GM18498 (cell line): ENCODE data around the gene BCS1L.

Experiments used
- ATAC-seq: cut with Tn5 transposase; IDR thresholded peaks from one replicate; pipeline ENCODE4 v1.9.1; 2021; ENCODE audit warnings: mild to moderate bottlenecking, moderate library complexity; ENCODE audit not compliant: unreplicated experiment

BCS1L gene, protein sequence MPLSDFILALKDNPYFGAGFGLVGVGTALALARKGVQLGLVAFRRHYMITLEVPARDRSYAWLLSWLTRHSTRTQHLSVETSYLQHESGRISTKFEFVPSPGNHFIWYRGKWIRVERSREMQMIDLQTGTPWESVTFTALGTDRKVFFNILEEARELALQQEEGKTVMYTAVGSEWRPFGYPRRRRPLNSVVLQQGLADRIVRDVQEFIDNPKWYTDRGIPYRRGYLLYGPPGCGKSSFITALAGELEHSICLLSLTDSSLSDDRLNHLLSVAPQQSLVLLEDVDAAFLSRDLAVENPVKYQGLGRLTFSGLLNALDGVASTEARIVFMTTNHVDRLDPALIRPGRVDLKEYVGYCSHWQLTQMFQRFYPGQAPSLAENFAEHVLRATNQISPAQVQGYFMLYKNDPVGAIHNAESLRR

DNA sequence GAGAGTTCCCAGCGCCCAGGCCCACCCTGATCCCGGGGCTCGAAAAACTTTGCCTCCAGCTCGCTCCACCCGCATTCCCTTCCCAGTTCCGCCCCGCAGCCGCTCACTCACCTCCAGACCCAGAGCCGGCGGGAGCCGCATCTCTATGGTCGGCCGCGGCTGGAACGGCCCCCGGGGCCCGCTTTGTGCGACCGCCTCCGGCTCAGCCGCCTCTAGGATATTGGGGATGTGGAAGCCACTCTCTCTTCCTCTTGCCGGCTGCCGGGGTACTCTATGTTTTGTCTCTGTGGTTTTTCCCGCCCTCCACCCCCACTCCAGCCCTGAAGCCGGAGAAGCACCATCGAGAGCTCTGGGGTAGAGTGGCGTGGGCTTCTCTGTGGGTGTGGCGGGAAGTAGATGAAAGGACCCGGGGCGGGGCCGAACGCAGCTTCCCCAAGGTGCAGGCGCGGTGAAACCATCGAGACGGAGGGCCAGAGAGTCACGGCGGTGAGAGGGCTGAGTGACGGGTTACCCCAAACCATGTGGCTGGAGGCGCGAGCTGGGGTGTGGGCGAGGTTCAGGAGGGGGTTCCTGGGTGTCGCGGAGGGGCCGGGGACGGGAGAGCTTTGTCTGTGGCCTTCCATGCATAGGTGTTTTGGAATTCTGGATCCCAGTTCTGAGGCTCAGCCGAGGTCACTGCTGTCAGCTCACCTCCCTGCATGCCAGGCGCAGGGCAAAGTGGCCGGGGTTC is at the start of gene BCS1L, which contains the start of gene ZNF142:
TSS of gene BCS1L (plus strand) at position 426 of the 730 bp plus-strand sequence. CDS start 1,305 bp downstream, outside the sequence.
TSS of gene ZNF142 (minus strand) at position 366 of the 730 bp plus-strand sequence. CDS start 3,194 bp downstream, outside the sequence.
- peak; percentile 92 for ATAC-seq

DNA sequence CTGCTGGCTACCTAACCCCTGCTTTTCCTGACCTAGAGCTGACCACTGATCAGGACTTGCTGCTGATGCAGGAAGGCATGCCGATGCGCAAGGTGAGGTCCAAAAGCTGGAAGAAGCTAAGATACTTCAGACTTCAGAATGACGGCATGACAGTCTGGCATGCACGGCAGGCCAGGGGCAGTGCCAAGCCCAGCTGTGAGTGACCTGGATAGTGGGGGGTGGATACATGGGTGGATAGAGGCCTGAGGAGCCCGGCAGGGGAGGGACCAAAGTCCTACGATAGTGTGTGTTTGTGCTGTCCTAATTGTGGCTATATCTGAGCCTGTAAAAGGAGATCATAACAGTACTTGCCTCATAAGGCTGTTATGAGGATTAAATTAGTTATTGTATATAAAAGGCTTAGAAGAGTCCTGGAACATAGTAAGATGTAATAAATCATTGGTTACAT is 43.6 kb upstream of the BCS1L start:
- ATAC-seq = no peak

DNA sequence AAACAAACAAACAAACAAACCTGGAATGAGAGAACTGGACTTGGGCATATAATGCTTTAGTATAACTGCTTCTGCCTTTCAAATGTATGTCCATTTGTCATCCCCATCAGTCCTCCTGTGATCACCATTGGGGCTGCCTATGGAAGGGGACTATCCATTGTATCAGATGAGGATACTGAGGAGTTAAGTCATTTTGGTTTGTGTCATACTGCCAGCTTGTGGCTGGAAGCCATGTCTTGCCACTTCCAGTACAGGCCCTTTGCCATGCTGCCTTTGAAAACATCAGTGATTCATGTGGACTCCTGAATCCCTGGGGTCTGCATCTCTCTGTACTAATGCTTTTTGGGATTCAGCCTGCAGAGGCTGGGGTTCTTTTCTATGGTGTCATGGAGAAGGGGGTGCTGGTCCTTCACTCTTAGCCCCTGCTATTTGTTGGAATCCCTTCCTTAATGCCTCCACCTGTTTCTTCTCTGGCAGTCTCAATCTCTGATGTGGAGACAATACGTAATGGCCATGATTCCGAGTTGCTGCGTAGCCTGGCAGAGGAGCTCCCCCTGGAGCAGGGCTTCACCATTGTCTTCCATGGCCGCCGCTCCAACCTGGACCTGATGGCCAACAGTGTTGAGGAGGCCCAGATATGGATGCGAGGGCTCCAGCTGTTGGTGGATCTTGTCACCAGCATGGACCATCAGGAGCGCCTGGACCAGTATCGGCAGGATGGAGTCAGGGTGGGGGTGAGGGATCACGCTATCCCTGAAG is 41.2 kb upstream of the BCS1L start:
- no peak for ATAC-seq

DNA sequence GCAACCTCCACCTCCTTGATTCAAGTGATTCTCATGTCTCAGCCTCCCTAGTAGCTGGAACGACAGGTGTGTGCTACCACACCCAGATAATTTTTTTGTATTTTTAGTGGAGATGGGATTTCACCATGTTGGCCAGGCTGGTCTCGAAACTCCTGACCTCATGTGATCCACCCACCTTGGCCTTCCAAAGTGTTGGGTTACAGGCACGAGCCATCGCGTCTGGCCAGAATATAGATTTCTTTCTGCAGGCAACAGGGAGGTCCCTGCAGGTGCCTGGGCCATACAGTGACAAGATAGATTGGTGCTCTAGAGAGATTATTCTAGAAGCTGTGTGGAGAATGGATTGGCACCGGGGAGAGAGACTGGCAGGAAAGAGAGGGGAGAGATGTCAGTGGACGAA is 38.5 kb upstream of the BCS1L start:
- no peak for ATAC-seq

DNA sequence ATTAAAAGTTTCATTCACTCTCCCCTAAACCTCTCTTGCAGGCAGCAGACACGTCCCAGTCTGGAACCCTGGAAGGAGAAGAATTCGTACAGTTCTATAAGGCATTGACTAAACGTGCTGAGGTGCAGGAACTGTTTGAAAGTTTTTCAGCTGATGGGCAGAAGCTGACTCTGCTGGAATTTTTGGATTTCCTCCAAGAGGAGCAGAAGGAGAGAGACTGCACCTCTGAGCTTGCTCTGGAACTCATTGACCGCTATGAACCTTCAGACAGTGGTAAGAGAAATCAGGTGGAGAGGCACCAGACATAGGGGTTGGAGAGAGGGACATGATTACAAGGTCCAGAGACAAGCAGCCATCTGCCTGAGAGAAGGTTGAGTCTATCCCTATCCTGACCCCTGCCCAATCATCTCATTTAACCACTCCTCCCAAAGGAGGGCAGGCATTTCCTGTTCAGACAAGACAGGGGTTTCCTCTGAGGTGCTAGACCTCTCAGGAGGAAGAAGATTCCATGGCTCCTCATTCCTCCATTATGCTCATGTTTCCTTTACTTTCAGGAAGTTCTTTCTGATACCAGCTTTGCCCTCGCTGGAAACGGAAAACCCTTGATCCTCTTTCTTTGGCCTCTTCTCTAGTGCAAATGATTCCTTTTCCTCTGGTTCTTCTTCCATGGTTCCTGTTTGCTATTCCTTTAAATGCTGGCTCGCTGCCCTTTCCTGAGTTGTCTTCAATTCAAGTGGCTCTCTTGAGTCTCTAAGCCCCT is 36.7 kb upstream of the BCS1L start:
- no peak for ATAC-seq

DNA sequence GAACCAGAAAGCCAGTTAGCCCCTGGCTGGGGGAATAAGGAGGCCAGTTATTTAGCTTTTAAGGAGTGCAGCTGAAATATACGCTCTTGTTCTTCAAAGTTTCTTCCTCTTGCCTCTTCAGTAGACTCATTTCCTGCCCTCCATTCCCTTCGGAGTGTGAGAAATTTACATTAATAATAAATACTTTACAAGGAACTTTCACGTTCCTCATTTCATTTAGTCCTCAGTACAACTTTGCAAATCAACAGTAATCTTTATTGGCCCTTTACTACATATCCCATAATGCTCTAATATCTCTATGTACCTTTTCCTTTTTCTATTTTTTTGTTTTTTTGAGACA is 36.1 kb upstream of the BCS1L start:
- ATAC-seq = no peak

DNA sequence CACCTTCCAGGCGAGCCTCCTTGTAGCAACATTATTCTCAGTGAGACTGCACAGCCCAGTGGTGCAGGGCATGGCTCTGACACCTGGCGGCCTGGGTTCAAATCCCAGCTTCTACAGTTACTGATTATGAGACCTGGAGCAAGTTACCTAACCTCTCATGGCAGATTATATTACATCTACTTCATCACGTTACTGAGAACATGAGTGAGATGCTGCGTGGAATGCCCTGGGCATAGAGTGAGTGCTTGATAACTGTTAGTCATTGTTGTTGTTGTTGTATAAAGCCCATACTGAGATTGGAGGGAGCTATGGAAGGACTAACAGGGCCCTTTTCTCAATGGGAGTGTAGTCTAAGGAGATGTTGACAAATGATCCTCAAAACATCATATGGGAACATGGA is 33.1 kb upstream of the BCS1L start:
- no peak for ATAC-seq

DNA sequence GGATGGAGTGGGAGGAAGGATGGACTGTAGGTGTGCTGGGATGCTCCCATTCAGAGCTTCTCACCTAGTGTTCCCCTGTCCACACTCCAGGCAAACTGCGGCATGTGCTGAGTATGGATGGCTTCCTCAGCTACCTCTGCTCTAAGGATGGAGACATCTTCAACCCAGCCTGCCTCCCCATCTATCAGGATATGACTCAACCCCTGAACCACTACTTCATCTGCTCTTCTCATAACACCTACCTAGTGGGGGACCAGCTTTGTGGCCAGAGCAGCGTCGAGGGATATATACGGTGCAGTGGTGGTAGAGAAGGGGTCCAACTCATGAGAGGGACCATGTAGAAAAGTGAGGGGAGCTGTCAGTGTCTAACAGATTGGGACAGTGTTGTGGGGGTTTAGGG is 31.5 kb upstream of the BCS1L start:
- ATAC-seq = no peak

DNA sequence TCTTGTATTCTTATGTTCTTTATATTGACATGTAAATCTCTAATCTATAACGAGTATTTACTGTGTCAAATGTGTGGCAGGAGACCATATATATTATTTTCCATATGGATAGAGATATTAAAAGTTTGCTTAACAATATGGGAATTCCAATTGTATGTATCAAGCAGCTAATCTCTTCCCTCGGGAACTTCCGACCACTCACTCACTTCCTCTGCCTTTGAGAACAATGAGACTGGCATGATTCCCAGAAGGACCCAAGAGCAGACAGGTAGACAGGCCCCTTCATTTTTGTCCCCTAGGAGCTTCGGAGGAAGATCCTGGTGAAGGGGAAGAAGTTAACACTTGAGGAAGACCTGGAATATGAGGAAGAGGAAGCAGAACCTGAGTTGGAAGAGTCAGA is 27.6 kb upstream of the BCS1L start:
- ATAC-seq = no peak

DNA sequence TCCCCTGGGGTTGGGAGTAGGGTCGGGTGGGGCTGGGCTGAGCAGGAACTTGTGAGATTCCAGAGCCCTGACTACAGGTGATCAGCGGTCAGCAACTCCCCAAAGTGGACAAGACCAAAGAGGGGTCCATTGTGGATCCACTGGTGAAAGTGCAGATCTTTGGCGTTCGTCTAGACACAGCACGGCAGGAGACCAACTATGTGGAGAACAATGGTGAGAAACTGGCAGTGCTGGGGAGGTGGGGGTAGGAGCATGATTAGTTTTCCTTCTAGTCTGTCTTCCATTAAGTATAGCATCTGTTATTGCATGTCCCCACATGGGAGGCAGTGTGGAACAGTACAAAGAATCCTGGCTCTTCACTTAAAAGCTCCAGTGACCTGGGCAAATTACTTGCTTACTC is 23.8 kb upstream of the BCS1L start:
- ATAC-seq = no peak

DNA sequence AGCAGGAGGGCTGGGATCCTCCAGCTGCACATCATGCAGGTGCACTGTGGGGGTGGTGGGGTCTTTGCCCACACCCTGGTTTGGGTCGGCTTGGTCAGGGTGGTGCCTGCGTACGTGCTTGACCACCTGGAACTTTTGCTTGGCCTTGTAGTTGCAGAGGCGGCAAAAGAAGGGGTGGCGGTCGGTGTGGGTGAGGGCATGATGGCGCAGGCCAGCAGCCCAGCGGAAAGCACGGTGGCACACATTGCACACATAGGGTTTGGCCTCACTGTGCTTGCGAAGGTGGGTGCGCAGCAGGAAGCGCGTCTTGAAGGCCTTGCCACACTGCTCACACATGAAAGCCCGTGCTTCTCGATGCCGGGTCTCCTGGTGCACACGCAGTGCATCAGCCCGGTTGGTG is 21.1 kb upstream of the BCS1L start:
- no peak for ATAC-seq

DNA sequence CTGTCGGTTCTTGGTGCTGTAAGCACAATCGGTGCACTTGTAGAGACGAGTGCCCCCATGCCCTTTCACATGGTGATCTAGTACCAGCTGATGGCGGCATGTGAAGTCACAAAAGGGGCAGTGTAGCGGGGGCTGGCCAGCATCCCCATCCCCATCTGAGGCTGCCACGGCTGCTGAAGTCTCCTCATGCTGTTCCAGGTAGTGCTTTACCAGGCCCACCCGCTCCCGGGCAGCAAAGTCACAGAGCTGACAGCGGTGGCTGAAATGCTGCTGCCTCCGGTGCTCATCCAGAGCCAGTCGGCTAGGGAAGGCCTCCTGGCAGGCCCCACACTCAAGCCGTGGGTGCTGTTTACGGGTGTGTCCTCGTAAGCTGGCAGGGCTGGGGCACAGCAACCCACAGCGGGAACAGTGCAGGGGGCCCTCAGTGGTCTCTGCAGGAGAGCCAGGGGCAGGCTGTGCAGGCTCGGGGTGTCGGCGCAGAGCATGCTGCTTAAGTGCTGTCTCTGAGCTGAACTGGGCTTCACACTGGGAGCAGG is 17.3 kb upstream of the BCS1L start:
- ATAC-seq = no peak

DNA sequence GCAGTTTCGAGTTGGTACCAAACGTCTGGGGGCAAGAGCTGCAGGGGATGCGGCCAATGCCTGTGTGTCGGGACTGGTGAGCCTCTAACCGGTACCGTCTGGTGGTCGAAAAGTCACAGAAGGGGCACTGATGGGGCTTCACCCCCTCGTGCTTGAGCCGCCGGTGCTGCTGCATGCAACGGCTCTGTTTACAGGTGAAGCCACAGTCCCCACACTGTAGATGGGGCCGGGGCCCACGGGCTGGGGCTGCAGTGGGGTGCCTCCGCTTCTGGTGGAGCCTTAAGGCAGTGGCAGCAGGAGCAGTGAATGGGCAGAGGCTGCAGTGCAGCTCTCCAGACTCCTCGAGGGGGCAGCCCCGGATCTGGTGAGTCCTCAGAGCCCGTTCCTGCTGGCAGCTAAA is 16.7 kb upstream of the BCS1L start:
- no peak for ATAC-seq

DNA sequence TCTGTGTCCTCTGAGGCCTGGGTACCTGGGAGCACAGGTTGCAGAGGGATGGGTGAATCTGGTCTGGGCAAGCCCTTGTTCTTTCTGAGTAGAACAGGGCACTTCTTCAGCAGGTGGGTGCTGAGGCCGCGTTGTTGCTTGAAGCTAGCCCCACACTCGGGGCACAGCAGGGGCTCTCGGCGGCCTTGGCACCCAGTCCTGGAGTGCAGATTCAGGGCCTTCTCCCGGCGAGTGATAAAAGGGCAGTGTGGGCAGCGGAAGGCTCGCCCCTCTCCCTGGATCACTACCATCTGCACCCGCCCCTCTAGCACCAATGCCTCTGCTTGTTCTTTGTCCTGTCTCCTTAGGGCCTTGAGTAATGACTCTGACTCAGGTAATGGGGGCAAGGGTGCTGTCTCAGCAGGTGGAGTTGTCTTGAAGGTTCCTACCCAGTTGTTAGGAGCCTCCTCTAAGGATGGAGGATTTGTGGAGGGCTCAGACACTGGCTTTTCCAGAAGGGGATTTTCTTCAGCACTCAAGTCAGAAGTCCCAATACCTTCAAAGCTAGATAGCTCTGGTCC is 15.7 kb upstream of the BCS1L start:
- ATAC-seq = no peak

DNA sequence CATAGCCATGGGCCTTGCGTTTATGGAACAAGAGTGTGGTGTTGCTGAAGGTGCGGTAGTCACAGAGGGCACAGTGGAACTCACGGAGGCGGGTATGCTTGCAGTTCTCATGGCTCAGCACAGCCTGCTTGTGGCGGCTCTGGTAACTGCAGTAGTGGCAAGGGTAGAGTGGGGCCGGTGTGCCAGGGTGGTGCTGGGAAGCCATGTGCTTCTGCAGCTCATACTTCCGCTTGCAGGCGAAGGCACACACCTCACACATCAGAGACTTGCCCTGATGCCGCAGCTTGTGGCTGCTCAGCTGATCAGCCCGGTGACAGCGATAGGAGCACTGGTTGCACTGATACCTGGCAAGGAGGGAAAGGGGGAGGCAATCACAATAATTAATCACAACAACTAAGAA is 14.8 kb upstream of the BCS1L start:
- ATAC-seq = no peak

DNA sequence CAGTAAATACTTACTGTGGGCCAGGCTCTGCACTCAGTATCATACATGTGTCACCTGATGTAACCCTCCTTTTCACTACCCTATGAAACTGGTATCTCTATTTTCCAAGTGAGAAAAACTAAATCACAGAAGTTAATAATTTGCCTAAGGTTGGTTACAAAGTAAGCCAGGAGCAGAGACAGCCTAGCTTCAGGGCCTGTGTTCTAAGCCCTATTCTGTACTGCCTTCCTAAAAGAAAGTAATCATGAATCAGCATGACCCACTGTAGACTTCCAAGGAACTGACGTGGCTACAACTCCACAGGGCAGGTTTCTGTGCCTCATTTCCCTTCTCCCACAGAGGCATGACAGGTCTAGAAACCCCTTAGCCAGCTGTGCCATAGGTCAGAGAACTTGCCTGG is 14.4 kb upstream of the BCS1L start:
- ATAC-seq = peak; percentile 54

DNA sequence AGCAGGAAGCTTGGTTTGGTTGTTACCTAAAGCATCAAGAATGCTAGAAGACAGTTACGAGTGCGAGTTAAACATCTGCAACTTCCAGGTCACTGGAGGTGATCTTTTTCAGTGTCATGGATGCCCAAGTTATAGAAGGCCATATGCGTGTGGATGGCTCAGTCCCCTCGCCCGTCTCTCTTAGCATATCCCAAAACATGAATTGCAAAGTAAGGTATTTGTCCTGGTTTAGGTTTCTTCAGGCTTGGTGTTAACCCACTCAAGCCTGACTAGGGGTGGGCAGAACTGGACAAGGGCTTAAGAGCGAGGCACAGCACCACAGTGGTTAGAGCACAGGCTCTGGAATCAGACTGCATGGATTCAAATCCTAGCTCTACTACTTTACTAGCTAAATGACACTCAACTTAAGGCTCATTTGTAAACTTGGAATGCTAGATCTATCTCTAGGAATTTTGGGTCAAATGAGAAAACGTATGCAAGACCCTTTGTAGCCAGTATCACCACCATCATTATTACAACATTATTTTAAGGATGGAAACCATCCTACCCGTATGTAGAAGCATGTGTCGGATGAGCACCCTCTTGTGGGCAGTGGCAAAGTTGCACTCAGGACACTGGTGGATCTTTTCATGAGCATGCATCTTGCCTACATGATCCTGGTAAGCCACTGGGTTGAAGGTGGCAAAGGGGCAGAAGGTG is 11.2 kb upstream of the BCS1L start:
- ATAC-seq = no peak

DNA sequence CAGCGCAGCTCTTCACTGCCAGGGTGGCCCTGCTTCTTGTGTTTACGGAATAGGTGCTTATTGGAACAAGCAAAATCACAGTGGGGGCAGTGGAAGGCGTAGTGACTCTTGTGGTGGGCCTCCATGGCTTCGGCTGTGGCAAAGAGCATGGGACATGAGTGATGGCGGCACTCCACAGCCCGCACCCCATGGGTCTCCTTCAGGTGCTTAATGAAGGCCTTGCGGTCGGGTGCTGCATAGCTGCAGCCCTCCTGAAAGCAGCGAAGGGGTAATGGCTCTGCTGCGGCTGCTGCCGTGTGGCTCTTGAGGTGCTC is 10.7 kb upstream of the BCS1L start:
- ATAC-seq = no peak

DNA sequence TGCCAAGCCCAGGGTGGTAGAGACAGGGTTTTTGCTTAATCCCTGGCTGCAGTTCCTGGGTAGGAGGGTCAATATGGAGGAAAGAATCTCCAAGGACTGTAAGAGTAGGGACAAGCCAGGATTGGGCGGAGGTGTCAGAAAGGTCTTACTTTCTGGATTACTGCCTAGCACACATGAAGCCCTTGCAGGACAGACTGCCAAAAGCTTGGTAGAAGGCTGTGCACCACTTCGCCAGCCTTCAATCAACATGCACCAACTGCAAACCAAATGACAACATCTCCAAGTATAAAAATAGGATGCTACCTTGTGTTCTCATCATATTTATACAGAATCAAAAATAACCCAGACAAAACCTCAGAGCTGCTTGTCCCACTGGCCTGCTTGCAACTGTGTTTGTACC is 3.7 kb upstream of the BCS1L start:
- ATAC-seq = no peak
